RPMI7951 (cell line): ENCODE data around the gene C4BPB. TPM values are rescaled to one million over a fixed set of nuclear protein-coding genes. Genes with fewer than 3 reads are reported as not detected.
A peak's percentile ranks its signal among the peaks of the same experiment; 100 is the strongest.

ENCODE experiments used
- DNase-seq: peaks from one replicate; pipeline ENCODE4 v3.0.0-alpha.2; 2012; ENCODE audit warnings: low read depth
- total RNA-seq: library from RNA; depleted of rRNA; stranded (reverse); fragments of >200 nt; shearing (Covaris generic); gene quantifications from 2 replicates; pipeline ENCODE4 v1.2.3, GENCODE V29; 2014; rRNA removed

Gene C4BPB
- total RNA-seq, 1 experiment from 2014 or later = not detected

GRCh38 chr1:207140536-207140935 lies 51.9 kb downstream of the C4BPB start:
- DNase-seq = peak; percentile 15

GRCh38 chr1:207145401-207146058 lies 56.9 kb downstream of the C4BPB start:
- DNase-seq = no peak

Other genes starting within 250 kb of the C4BPB start
- not detected in 2 replicates for gene IL20, start 223.2 kb upstream of the C4BPB start, total RNA-seq
- 2.1 and 2.6 TPM in 2 replicates for gene IL24, start 191.4 kb upstream of the C4BPB start, total RNA-seq
- gene FCMR, start 166.9 kb upstream of the C4BPB start, total RNA-seq = 0.68 and 1.7 TPM in 2 replicates
- gene PIGR, start 142.4 kb upstream of the C4BPB start, total RNA-seq = not detected in 2 replicates
- not detected in 2 replicates for gene FCAMR, start 118.4 kb upstream of the C4BPB start, total RNA-seq
- gene C1orf116, start 56.1 kb upstream of the C4BPB start, total RNA-seq = 0.10 and 0.12 TPM in 2 replicates
- 6.9 and 7.8 TPM in 2 replicates for gene YOD1, start 37.7 kb upstream of the C4BPB start, total RNA-seq
- gene PFKFB2, start 35.6 kb upstream of the C4BPB start, total RNA-seq = 2.8 and 3.2 TPM in 2 replicates
- not detected in 2 replicates for gene C4BPA, start 15.4 kb downstream of the C4BPB start, total RNA-seq
- 17.0 and 20.9 TPM in 2 replicates for gene CD55, start 232.8 kb downstream of the C4BPB start, total RNA-seq